Activated naive CD8-positive, alpha-beta T cell treated with anti-CD3 and anti-CD28 coated beads, Interleukin-2, amount 50 U/mL, for 24 hours (primary cell): ENCODE measurements around the gene HNRNPUL2.
"Not testable (repeated sequence)": the region's sequence is repeated elsewhere in the genome, so short reads cannot be mapped to it uniquely, and the experiment has no call there.

Experiments
- ATAC-seq: fragments of 150-1000 bp; cut with Tn5 transposase; one replicate; pipeline ENCODE4 v1.10.0; 2021
- DNase-seq: peaks from one replicate; pipeline ENCODE4 v3.0.0; 2021
- H3K27ac Mint-ChIP-seq: one replicate; pipeline ENCODE4 v1.8.0; 2021; ENCODE audit warnings: mild to moderate bottlenecking, mixed read lengths
- H3K27me3 Mint-ChIP-seq: one replicate; pipeline ENCODE4 v1.8.0; 2021; ENCODE audit warnings: mixed read lengths
- H3K36me3 Mint-ChIP-seq: one replicate; pipeline ENCODE4 v1.8.0; 2021; ENCODE audit warnings: low read depth, mixed read lengths
- H3K4me1 Mint-ChIP-seq: one replicate; pipeline ENCODE4 v1.8.0; 2021; ENCODE audit warnings: mixed read lengths
- H3K4me3 Mint-ChIP-seq: one replicate; pipeline ENCODE4 v1.8.0; 2021; ENCODE audit warnings: mild to moderate bottlenecking, moderate library complexity, mixed read lengths
- H3K9me3 Mint-ChIP-seq: one replicate; pipeline ENCODE4 v1.8.0; 2021; ENCODE audit warnings: mixed read lengths

HNRNPUL2 gene

GRCh38 chr11:62675415-62675814 lies 51.8 kb downstream of the HNRNPUL2 start:
- not testable (repeated sequence) for DNase-seq, H3K27ac Mint-ChIP-seq, H3K27me3 Mint-ChIP-seq, H3K9me3 Mint-ChIP-seq, ATAC-seq, H3K4me3 Mint-ChIP-seq
- H3K36me3 Mint-ChIP-seq, result peaks cover 49% of the 10 kb centered on the region
- peaks cover 61% of the 10 kb centered on the region for H3K4me1 Mint-ChIP-seq

GRCh38 chr11:62673196-62673525 lies 54.1 kb downstream of the HNRNPUL2 start:
- Mint-ChIP-seq H3K4me1 (peaks cover 63% of the 10 kb centered on the region), H3K4me3 (peak overlapping the region; percentile 95), H3K9me3 (no peaks in the 10 kb centered on the region), H3K27ac (peak overlapping the region; percentile 97), H3K27me3 (no peaks in the 10 kb centered on the region), H3K36me3 (peaks cover 62% of the 10 kb centered on the region)
- DNase-seq (no peak), ATAC-seq (no peak)

GRCh38 chr11:62671608-62672389 lies 55.5 kb downstream of the HNRNPUL2 start, which contains the start of the genes LBHD1 and UQCC3:
Gene LBHD1, minus strand, starts transcription at chr11:62672267. Its CDS starts 2,236 bp downstream, at chr11:62670031.
Gene UQCC3, plus strand, starts transcription at chr11:62671673. Its CDS starts 73 bp downstream, at chr11:62671746.
- Mint-ChIP-seq H3K36me3 (peaks cover 57% of the 10 kb centered on the region), H3K4me3 (peak within 1 kb of the TSS; percentile 95), H3K27ac (peak within 1 kb of the TSS; percentile 97), H3K27me3 (no peaks in the 10 kb centered on the region), H3K9me3 (no peaks in the 10 kb centered on the region), H3K4me1 (peaks cover 63% of the 10 kb centered on the region)
- DNase-seq (peak; percentile 86), ATAC-seq (peak; percentile 92)

- ATAC-seq (no peak), DNase-seq (no peak)
- Mint-ChIP-seq H3K36me3 (peaks cover 61% of the 10 kb centered on the region), H3K4me3 (peak overlapping the region; percentile 95), H3K27me3 (no peaks in the 10 kb centered on the region), H3K4me1 (peaks cover 63% of the 10 kb centered on the region), H3K9me3 (no peaks in the 10 kb centered on the region), H3K27ac (peak overlapping the region; percentile 97)
These were observed 56.0 kb downstream of the HNRNPUL2 start for GRCh38 chr11:62671236-62671607.

GRCh38 chr11:62669420-62670161 lies 57.7 kb downstream of the HNRNPUL2 start:
- H3K9me3 Mint-ChIP-seq, result no peaks in the 10 kb centered on the region
- H3K27ac Mint-ChIP-seq, result peak overlapping the region; percentile 97
- no peak for ATAC-seq
- no peak for DNase-seq
- peaks cover 2% of the 10 kb centered on the region for H3K27me3 Mint-ChIP-seq
- H3K4me3 Mint-ChIP-seq, result peak overlapping the region; percentile 95
- peaks cover 65% of the 10 kb centered on the region for H3K4me1 Mint-ChIP-seq
- peaks cover 67% of the 10 kb centered on the region for H3K36me3 Mint-ChIP-seq

- H3K9me3 Mint-ChIP-seq, result no peaks in the 10 kb centered on the region
- peaks cover 2% of the 10 kb centered on the region for H3K27me3 Mint-ChIP-seq
- no peak for ATAC-seq
- H3K4me3 Mint-ChIP-seq, result peak overlapping the region; percentile 99
- H3K36me3 Mint-ChIP-seq, result peaks cover 71% of the 10 kb centered on the region
- peaks cover 62% of the 10 kb centered on the region for H3K4me1 Mint-ChIP-seq
- DNase-seq, result no peak
- peak overlapping the region; percentile 99 for H3K27ac Mint-ChIP-seq
These were observed 59.8 kb downstream of the HNRNPUL2 start for GRCh38 chr11:62667460-62667859.

GRCh38 chr11:62666259-62666926 lies 60.9 kb downstream of the HNRNPUL2 start:
- no peaks in the 10 kb centered on the region for H3K9me3 Mint-ChIP-seq
- H3K27ac Mint-ChIP-seq, result peak overlapping the region; percentile 99
- peaks cover 59% of the 10 kb centered on the region for H3K4me1 Mint-ChIP-seq
- peaks cover 2% of the 10 kb centered on the region for H3K27me3 Mint-ChIP-seq
- H3K36me3 Mint-ChIP-seq, result peaks cover 71% of the 10 kb centered on the region
- H3K4me3 Mint-ChIP-seq, result peak overlapping the region; percentile 99
- ATAC-seq, result peak; percentile 2
- no peak for DNase-seq

- no peaks in the 10 kb centered on the region for H3K9me3 Mint-ChIP-seq
- DNase-seq, result peak; percentile 67
- peak overlapping the region; percentile 99 for H3K27ac Mint-ChIP-seq
- peaks cover 2% of the 10 kb centered on the region for H3K27me3 Mint-ChIP-seq
- H3K4me3 Mint-ChIP-seq, result peak overlapping the region; percentile 99
- ATAC-seq, result peak; percentile 35
- peaks cover 68% of the 10 kb centered on the region for H3K36me3 Mint-ChIP-seq
- H3K4me1 Mint-ChIP-seq, result peaks cover 55% of the 10 kb centered on the region
These were observed 61.5 kb downstream of the HNRNPUL2 start for GRCh38 chr11:62665599-62666258.

GRCh38 chr11:62665075-62665598 lies 62.1 kb downstream of the HNRNPUL2 start, which contains the start of the genes C11orf98 and CSKMT:
Gene C11orf98, minus strand, starts transcription at chr11:62665210. Its CDS starts 41 bp downstream, at chr11:62665169.
Gene CSKMT, plus strand, starts transcription at chr11:62665312. Its CDS starts 568 bp downstream, at chr11:62665880.
- DNase-seq, result peak; percentile 97
- H3K4me1 Mint-ChIP-seq, result peaks cover 52% of the 10 kb centered on the region

GRCh38 chr11:62664405-62665074 lies 62.7 kb downstream of the HNRNPUL2 start:
- Mint-ChIP-seq H3K36me3 (peaks cover 62% of the 10 kb centered on the region), H3K27ac (peak overlapping the region; percentile 99), H3K9me3 (no peaks in the 10 kb centered on the region), H3K4me3 (peak overlapping the region; percentile 99), H3K4me1 (peaks cover 47% of the 10 kb centered on the region), H3K27me3 (peaks cover 2% of the 10 kb centered on the region)
- DNase-seq (peak; percentile 61), ATAC-seq (peak; percentile 44)

More at GRCh38 chr11:62665075-62665598, 62.1 kb downstream of the HNRNPUL2 start, which contains the start of the genes C11orf98 and CSKMT:
- H3K4me3 Mint-ChIP-seq, result peak within 1 kb of the TSS; percentile 99
- no peaks in the 10 kb centered on the region for H3K9me3 Mint-ChIP-seq
- peaks cover 66% of the 10 kb centered on the region for H3K36me3 Mint-ChIP-seq
- peak within 1 kb of the TSS; percentile 99 for H3K27ac Mint-ChIP-seq
- H3K27me3 Mint-ChIP-seq, result peaks cover 2% of the 10 kb centered on the region
- peak; percentile 87 for ATAC-seq
